Measurements from ENCODE around the gene HLA-DRB5. TPM values are rescaled to one million over a fixed set of nuclear protein-coding genes. Genes with fewer than 3 reads are reported as not detected.

HLA-DRB5 gene
- not detected in 2 replicates for total RNA-seq

GRCh38 chr6:32529697-32530430 lies at the start of gene HLA-DRB5:
Gene HLA-DRB5 (minus strand): TSS chr6:32530287. CDS start chr6:32530224, 63 bp downstream.

Other genes with a start within 250 kb of the HLA-DRB5 start
- gene TSBP1, start 158.4 kb downstream of the HLA-DRB5 start, total RNA-seq = not detected in 2 replicates
- gene BTNL2, start 123.1 kb downstream of the HLA-DRB5 start, total RNA-seq = not detected in 2 replicates
- gene HLA-DRA, start 90.4 kb downstream of the HLA-DRB5 start, total RNA-seq = 0.29 TPM in 1 of 2 replicates, not detected in the other
- 0.37 TPM in 1 of 2 replicates, not detected in the other for gene HLA-DRB1, start 59.6 kb upstream of the HLA-DRB5 start, total RNA-seq
- not detected in 2 replicates for gene HLA-DQA1, start 107.1 kb upstream of the HLA-DRB5 start, total RNA-seq
- gene HLA-DQB1, start 136.4 kb upstream of the HLA-DRB5 start, total RNA-seq = not detected in 2 replicates
- not detected in 2 replicates for gene HLA-DQA2, start 211.1 kb upstream of the HLA-DRB5 start, total RNA-seq
- not detected in 2 replicates for gene HLA-DQB2, start 233.2 kb upstream of the HLA-DRB5 start, total RNA-seq